ENCODE measurements around the gene ASB11.
"Not testable (repeated sequence)": the region's sequence is repeated elsewhere in the genome, so short reads cannot be mapped to it uniquely, and the experiment has no call there.

Gene ASB11

GRCh38 chrX:15298780-15299179, 16.7 kb downstream of the ASB11 start:
- H3K4me3 ChIP-seq (ENCODE audit: low read depth, low read length), result no peak overlapping the region
- TF ChIP-seq CTCF (IDR thresholded peaks at IDR 0.05; ENCODE audit: control insufficient read depth, extremely low read depth, insufficient read depth), result no peak
- no peak for DNase-seq (ENCODE audit: low read depth)

GRCh38 chrX:15298201-15298600, 17.2 kb downstream of the ASB11 start:
- no peak overlapping the region for H3K4me3 ChIP-seq (ENCODE audit: low read depth, low read length)
- DNase-seq (ENCODE audit: low read depth), result no peak
- TF ChIP-seq CTCF (IDR thresholded peaks at IDR 0.05; ENCODE audit: control insufficient read depth, extremely low read depth, insufficient read depth), result no peak

DNA sequence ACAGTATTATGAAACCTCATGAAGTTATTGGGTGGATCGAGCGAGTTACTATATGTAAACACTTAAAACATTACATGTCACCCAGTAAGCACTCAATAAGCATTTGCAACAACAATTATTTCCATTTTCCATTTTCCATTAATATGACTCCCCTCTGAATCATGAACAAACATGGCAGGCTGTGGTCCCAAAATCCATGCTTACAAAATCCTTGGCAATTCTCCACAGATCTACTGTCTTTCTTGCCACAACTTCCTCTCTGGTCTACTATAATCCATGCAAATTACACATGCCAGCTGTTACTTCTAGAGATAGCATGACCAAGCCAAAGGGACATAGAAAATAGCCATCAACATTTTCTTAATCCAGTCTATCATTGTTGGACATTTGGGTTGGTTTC, 22.0 kb downstream of the ASB11 start:
- no peak for DNase-seq (ENCODE audit: low read depth)
- H3K4me3 ChIP-seq (ENCODE audit: low read depth, low read length), result no peak overlapping the region
- no peak for TF ChIP-seq CTCF (IDR thresholded peaks at IDR 0.05; ENCODE audit: control insufficient read depth, extremely low read depth, insufficient read depth)

- H3K4me3 ChIP-seq (ENCODE audit: low read depth, low read length), result no peak overlapping the region
- no peak for DNase-seq (ENCODE audit: low read depth)
- no peak for TF ChIP-seq CTCF (IDR thresholded peaks at IDR 0.05; ENCODE audit: control insufficient read depth, extremely low read depth, insufficient read depth)
Measured at GRCh38 chrX:15292861-15293260, 22.6 kb downstream of the ASB11 start.

GRCh38 chrX:15277604-15278003, 37.8 kb downstream of the ASB11 start:
- no peak for TF ChIP-seq CTCF (IDR thresholded peaks at IDR 0.05; ENCODE audit: control insufficient read depth, extremely low read depth, insufficient read depth)
- no peak overlapping the region for H3K4me3 ChIP-seq (ENCODE audit: low read depth, low read length)
- DNase-seq (ENCODE audit: low read depth), result no peak

DNA sequence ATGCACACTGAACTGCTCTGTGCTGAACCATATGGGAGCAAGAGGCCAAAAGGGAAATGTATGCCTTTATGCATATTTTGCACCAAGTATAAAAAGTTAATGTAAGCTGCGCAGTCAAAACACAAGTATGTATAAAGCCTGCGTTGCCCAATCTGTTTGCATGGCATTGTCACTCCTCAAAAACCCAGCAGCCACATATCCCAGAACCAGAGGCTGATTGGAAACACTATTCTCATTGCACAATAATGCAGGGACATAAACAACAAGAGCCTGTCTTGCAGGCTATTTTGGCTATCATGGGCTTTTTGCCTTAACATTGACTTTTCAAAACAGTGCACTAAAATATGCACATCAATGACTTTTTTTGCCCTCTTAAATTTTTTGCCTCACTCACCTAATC, 40.5 kb downstream of the ASB11 start:
- DNase-seq (ENCODE audit: low read depth), result no peak
- no peak overlapping the region for H3K4me3 ChIP-seq (ENCODE audit: low read depth, low read length)
- TF ChIP-seq CTCF (IDR thresholded peaks at IDR 0.05; ENCODE audit: control insufficient read depth, extremely low read depth, insufficient read depth), result no peak

GRCh38 chrX:15273275-15273674, 42.2 kb downstream of the ASB11 start:
- DNase-seq (ENCODE audit: low read depth); H3K4me3 ChIP-seq (ENCODE audit: low read depth, low read length): not testable (repeated sequence)

DNA sequence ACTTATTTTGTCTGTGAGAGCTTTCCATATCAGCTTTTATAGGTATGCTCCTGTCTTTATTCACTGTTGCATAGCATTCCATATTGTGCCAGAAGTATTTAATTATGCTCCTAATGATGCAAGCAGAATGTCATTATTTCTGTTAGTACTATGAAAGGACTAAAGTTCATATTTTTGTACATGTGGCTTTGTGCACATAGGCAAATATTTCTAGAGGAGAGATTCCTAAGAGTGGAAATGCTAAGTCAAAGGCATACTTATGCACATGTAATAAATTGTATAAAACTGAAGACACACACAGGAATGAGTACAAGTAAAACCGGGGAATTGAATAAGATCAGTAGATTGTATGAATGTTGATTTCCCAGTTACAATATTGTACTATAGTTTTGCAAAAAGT, 43.7 kb downstream of the ASB11 start:
- DNase-seq (ENCODE audit: low read depth), result no peak
- no peak for TF ChIP-seq CTCF (IDR thresholded peaks at IDR 0.05; ENCODE audit: control insufficient read depth, extremely low read depth, insufficient read depth)
- no peak overlapping the region for H3K4me3 ChIP-seq (ENCODE audit: low read depth, low read length)
